Stimulated activated CD8-positive, alpha-beta memory T cell treated with anti-CD3 and anti-CD28 coated beads, Interleukin-4, amount 100 ng/mL, for 48 hours (primary cell): ENCODE data around the gene LRRC28.

Experiments
- DNase-seq: peaks from one replicate; pipeline ENCODE4 v3.0.0-alpha.2; 2020

LRRC28 gene

DNA sequence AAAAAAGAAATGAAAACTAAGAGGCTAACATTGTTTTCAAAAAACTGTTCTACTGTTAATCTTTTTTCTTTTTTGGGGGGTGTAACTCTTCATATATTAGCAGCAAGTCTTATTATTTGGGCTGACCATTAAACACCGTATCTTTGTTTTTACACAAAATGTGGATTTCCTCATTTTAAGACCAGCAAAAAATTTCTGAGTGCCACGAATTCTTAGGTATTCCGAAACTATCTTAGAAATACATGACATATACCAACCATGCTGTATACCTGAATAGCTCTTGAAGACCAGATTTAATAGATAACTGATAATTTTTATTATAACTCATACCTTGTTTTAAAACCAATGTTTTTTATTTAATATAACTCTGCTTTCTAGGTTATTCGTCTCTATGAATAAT, 1.3 kb upstream of the LRRC28 start:
- no peak for DNase-seq

DNA sequence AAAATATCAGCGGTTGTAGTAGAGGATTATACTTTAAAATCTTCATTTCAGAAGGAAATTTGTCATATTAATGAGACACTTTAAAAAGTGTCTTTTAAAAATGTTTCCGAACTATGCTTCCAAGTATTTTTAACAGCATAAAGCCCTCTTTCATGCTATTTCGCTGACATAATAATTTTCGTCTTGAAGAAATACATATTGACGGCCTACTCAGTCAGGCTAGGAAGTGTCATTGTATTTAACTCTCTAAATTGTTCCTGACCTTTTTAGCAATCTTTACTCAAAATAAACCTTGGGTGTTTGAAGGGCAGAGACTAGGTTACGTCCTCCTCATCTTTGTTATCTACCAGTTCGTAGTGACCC, 806 bp upstream of the LRRC28 start:
- no peak for DNase-seq

DNA sequence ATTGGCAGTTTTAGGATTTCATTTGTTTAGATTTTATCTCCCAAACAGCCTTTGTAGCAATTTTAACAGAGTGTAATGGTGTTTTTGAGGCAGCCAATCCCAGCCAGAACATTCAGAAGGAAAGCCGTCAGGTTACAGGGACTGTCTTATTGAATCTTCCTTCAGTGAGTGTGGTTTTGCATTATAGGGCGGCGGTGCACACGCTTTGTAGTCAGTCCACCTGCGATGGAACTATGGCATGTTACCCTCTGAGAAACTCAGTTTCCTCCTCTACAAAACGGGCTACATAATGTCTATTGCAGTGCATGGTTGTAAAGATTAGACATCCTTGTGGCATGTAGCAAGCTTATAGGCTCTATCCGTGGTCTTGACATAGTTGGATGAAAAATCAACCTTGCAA, 1.0 kb downstream of the LRRC28 start:
- DNase-seq, result no peak

DNA sequence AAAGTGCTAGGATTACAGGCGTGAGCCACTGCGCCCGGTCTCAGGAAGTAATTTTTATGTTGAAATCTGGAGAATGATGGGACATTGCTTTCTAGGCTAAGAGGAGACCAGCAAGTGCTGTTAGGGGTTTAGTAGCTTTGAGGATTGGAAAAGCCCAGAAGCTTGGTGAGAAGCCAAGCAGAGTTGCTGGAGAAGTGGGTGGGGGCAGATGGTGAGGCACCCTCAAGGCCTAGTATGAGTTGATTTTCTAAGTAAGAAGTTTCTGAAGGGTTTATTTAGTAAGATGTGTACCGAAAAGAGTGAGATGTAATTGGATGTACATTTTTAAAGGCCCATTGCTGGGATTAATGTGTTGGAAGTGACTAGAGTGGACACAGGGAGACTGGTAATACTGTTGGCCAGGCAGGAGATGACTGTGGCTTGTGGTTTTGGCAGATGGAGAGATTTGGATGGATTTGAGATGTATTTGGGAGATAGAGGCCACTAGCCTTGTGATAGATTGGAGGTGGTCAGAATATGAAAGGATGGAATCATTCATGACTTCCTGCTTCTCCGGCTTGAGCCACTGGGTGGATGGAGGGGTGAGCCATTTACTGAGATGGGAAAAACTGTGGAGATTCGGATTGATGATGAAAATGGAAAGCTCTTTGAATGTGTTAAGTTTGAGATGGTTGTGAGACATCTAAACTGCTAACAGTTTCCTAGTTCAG, 2.3 kb downstream of the LRRC28 start:
- no peak for DNase-seq

DNA sequence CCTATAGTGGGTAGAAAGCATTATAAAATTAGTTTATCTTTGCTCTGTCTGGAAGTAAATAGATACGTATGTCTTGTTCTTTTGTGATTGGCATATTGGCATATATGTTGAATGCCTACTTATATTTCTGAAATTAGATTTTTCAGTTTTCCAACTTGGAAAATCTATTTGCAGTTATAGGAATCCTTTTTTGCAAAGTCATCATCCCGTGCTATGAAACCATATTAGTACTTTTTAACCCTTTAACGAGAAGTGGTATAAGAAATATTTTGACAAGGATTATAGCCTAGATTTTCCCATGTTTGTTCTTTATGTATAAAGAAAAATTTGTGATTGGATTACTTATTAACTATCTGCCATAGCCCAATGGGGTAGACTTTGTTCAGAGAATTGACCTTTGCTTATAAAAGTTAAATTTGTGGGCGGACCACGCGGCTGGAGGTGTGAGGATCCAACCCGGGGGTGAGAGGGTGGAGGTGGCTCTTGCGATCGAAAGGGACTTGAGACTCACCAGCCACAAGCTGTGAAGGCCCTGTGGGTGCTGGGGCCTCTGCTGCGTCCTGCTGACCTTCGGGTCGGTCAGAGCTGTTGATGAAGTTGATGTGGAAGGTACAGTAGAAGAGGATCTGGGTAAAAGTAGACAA, 5.9 kb downstream of the LRRC28 start:
- no peak for DNase-seq

DNA sequence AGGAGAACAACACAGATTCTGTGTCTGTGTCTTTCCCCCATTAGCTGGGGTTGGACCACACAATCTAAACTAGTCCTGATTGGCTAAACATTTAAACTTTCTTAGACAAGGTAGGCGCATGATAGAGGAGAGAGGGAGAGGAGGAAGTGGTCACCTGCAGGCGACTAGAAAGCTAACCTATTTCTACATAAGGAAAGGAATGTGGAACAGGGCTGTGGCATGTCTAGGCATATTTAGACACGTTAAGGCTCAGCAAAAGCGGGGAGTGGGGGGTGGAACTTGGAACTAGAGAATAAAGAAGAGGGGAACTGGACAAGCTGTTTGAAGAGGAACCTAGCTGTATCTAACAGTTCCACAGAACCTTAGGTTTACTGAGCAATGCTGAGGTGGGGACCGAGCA, 12.8 kb downstream of the LRRC28 start:
- DNase-seq, result no peak

DNA sequence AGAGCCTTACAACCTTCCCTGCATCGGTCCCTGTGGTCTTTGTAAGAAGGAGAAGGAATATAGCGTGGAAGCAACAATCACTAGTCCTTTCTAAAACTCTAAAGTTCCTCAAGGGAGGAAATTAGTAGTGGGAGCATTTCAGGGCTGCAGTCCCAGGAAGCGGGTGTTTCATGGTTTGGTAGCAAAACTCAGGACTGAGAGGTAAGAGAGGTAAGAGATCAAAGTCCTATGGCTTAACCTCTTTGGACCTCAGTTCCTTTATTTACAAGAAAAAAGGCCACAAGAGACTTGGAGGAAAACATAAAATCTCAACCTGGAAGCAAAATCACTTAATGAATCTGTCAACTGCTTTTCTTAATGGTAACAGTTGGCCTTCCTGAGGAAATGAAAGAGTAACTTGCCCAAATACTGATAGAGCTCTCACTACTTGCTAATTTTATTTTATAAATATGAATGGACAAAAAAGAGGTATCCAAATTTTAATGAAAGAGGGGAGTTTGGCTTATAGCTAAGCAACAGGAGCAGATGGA, 14.3 kb downstream of the LRRC28 start:
- no peak for DNase-seq

DNA sequence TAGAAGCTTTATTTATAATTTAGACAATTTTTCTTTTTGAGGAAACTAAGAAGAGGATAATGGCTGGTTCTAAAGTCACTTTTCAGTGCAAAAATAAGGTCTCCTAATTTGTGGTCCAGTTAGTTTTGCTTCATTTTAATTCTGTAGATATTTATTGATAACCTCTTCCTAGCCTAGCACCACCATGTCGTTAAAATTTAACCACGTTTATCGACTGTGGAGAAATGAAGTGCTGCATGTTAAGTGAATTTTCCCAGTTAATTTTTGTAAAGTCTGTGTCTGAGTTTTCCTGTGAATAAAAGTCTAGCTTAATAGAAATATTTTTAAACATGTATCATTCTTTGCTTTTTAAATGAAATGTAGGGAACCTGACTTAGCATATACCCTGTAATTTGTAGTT, 16.7 kb downstream of the LRRC28 start:
- DNase-seq, result no peak

DNA sequence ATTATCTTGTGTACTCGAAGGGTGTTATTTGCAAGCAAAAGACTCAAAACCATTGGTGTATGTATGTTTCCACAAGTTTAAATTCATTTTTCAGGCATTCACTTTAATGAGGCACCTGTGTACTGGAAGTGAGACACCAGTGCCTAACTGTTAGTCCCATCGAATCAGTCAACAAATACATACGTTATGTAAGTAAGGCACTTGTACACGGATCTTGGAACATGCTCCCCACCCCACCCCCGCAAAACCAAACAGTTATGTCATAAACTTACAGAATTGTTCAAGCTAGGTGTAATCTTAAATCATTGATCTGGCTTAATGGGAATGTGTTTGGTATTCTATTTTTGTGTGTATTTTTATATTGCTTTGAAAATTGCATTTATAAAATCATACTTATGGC, 17.1 kb downstream of the LRRC28 start:
- no peak for DNase-seq

DNA sequence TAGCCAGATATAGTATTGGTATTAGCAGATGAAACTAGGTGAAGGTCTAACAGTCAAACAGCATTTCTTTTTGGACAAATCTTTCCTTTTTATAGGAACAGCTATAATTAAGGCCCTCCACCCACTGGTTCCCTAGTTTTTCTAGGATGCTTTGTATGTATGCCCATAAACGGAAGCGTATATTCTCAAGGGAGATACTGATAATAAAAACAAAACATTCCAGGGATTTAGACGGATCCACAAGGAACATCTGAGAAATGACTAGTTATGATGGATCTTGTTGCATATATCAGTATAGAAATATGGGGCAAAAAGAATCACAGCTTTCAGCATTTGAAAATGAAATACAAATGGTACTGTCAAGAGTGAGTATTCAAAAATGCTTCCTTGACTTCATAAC, 22.5 kb downstream of the LRRC28 start:
- no peak for DNase-seq

DNA sequence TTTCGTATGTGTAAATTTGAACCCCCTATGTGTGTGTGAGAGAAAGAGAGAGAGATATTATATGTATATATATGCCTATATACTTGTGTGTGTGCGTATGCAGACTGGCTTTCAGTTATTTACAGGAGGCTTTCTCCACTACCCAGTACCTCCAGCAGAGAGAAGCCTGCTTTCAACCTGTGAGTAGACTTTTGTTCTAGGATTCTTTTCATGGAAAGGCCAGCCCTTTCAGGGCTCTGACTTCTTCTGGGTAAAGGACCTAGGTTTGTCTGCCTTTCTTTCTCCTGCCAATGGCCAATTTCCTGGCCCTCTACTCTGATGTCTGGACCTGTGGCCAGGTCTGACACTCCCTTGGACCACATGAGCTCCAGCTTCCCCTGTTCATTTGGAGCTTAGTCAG, 23.8 kb downstream of the LRRC28 start:
- no peak for DNase-seq

DNA sequence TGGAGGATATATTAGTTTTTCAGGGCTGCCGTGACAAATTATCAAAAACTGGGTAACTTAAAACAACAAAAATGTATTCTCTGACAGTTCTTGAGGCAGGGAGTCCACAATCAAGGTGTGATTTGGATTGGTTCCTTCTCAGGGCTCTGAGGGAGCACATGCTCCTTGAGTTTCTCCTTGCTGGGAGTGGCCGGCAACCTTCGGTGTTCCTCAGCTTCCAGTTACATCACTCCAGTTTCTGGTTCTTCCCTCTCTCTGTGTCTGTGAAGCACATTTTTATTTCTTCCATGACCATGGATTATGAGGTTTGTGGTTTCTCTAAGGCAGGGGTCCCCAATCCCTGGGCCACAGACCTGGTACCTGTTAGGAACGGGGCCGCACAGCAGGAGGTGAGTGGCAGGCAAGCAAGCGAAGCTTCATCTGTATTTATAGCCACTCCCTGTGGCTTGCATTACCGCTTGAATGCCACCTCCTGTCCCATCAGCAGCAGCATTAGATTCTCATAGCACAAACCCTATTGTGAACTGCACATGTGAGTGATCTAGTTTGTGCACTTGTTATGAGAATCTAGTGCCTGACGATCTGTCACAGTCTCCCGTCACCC, 24.3 kb downstream of the LRRC28 start:
- DNase-seq, result no peak

DNA sequence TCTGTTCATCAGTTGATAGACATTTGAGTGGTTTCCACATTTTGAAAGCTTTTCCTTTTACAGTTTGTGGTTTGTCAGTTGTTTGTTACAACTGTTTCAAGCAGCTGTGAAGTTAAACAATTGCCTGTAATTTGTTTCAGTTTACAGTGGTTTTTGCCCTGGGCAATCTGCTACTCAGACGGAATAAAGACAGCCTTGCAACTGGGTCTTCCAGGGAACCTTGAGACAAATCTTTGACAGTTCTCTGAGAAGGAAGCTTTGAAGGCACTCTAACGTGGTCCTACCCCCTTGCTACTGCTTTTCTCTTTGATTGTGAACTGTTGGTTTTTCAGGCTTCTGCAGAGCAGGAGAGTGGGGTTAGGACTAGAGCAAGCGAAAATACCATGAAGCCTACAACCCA, 28.0 kb downstream of the LRRC28 start:
- DNase-seq, result no peak

DNA sequence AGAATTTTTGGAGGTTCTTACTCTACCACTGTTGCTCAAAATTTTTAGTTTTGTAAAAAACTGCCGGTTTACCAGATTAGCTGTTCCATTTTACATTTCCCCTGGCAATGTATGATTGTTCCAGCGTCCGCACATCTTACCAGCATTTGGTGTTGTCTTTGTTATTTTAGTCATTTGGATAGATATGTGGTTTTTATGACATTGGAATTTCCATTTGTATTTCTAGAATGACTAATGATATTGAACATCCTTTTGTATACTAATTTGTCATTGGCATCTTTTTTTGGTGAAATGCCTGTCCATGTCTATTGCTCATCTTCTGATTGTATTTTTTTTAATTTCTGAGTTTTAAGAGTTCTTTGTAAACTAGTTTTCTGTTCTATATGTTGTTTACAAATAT, 28.5 kb downstream of the LRRC28 start:
- no peak for DNase-seq

DNA sequence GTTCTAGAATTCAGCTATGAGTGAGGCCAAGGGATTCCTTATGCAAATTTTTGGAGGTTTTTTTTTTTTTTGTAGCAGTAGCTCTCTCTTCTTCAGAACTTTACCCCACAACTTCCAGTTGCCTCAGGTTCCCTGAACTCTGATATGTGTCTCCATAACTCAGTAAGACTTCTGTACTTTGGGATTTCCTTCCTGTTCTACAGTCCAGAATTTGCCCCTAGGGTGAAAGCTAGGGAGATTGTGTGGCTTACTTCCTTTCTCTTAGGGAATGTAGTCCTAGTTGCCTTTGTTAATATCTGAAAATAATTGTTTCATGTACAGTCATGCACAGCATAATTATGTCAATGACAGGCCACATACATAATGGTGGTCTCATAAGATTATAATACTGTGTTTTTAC, 30.8 kb downstream of the LRRC28 start:
- no peak for DNase-seq

DNA sequence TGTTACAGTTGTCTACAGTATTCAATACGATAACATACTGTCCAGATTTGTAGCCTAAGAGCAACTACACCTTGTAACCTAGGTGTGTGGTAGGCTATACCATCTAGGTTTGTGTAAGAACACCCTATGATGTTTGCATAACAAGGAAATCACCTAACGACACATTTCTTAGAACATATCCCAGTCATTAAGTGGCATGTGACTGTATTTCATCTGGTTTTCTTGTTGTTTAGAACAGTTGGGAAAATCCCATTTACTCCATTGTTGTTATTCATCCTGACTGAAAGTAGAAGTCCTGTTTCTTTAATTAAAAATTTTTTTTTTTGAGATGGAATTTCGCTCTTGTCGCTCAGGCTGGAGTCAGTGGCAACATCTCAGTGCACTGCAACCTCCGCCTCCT, 31.3 kb downstream of the LRRC28 start:
- no peak for DNase-seq

DNA sequence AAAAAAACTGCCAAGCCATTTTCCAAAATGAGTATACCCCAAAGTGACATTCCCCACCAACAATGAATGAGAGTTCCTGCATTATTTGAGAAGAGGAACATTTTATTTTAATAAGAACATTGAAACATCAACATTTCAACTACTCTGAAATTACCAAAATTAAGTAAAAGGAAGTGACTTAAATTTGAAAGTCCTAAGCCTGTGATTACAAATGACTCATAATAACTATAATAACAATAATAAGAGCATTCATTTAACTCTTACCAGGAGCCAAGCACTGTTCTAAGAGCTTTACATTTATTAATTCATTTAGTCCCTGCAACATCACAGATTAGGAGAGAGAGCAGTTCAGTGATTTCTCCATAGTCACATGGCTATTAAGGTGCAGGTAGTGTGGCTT, 32.4 kb downstream of the LRRC28 start:
- DNase-seq, result no peak

DNA sequence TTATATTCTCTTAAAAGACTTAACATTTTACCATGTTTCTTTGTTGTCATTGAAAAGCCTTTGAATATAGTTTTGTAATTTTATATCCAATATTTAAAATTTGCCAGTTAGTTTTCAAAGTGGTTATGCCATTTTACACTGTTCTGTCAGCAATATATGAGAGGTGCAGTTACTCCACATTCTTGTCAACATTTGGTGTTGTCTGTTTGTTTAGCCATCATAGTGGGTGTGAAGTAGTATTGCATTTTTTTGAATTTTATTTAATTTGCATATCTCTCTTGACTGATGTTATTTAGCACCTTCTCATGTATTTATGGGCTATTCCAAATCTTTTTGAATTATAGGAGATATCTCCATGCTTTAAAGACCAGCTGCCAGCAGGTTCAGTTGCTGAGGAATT, 40.4 kb downstream of the LRRC28 start:
- DNase-seq, result no peak

DNA sequence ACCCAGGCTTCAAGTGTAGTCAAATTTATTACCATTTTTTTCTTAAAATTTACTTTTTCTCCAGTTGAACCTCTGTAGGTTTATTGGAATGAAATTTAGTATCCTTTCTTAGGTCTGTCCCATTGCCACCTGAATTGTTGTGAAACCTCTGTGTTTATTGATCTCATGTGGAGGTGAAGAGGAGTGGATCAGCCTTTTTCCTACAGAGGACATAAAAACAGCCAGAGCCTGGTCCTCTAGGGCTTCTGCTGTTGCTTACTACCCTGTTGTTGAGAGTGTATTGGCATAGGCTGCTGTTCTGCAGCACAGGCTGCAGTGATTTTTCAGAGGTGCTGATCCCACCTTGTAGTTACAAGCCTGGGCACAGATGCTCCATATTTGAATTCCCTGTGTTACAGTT, 44.6 kb downstream of the LRRC28 start:
- DNase-seq, result no peak

DNA sequence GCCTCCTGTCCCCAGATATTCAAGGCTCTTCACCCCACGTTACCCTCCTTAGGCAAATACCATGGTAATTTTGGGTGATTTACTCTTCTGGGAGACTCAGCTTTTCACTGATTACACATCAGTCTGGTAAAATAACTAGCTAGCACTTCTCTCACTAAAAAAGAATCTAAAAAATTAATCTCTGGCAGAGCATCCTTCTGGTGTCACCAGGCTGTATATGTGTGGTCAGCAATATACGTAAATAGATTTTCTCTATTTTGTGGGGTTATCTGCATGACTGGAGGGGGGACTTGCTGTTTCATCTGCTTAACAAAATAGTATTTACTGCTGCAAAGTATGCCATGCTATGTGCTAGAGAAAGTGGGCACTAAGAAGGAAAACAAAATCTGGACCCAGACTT, 45.1 kb downstream of the LRRC28 start:
- no peak for DNase-seq

DNA sequence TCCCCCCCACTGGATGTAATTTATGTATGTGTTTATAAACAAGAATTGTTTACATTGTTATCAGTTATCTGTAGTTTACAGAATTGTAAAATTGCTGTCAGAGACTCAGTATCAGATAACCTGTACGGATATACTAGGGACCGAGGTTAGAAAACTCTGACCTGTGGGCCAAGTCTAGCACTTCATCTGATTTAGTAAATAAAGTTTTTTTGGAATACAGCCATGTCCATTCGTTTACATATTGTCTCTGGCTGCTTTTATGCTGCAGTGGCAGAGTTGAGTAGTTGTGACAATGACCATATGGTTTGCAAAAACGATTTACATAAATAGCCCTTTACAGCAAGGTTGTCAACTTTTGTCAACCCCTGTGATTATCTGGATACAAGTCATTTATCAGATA, 52.6 kb downstream of the LRRC28 start:
- no peak for DNase-seq

DNA sequence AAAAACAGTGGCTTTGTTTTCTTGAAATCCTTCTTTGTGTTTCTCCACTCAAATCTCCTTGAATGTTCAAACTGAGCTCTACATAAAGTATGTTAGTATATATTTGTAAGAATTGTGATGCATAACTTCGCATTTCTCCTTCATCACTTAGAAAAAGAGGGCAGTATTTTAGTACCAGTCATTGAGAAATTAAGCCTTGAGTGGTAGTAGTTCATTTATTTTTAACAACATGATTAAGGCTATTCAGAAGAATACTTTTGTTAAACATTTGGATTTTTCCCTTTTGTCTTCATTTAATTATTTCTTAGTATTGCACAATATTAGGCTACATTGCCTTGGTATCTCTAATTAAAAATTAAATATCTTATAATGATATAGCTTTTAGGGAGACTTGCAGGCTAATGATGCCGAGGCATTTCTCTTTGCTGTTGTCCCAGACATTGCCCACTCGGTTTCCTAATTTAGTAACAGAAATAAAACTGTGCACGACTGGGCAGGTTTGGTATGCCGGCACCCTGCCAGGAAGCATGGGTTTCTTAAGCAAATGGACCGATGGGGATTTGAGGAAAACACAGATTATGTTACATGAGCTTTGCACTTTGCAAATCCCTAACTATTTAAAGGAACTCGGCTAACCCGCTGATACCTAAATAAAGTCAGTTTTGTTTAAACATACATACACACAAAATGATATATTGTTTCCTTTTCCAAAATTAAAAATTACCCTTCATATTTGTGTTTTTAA, 54.7 kb downstream of the LRRC28 start:
- no peak for DNase-seq

DNA sequence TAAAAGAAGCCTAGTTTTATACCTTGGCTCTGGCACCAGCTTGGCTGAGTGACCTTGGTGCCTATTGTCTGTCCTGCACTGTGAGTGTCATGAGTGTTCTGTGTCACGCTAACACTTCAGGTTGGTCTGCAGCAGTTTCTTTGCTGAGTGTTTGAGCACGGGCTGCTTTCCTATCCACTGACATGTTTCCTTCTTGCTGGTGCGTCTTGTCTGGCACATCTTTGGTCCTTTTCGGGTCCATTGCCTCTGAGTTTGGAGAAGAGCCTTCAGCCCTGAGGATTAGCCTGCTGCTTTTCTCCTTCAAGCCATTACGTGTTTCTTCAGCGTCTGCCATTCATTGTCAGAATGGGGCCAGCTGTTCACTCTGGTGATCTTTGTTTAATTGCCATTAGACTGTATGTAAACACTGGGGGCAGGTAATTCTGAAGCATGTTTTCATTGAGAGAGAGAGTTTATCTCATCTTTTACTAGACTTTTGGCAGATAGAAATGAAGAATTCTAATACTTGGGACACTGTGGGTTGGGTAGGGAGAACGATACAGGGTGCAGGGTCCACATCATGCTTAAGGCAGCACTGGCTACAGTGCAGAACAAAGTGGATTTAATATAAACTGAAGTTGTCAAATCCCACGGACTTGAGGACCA, 55.5 kb downstream of the LRRC28 start:
- DNase-seq, result no peak
